GM12891 (cell line): Measurements from ENCODE around the gene CSNK2A1.

Experiments
- POLR2A ChIP-seq: IDR thresholded peaks from 2 replicates; pipeline ENCODE4 v1.6.1; 2011; ENCODE audit warnings: low read depth, low read length, control low read depth
- POU2F2 ChIP-seq: IDR thresholded peaks from 2 replicates; pipeline ENCODE4 v1.6.1; 2011; ENCODE audit warnings: low read depth, mild to moderate bottlenecking, control low read depth, low read length, moderate library complexity

DNA sequence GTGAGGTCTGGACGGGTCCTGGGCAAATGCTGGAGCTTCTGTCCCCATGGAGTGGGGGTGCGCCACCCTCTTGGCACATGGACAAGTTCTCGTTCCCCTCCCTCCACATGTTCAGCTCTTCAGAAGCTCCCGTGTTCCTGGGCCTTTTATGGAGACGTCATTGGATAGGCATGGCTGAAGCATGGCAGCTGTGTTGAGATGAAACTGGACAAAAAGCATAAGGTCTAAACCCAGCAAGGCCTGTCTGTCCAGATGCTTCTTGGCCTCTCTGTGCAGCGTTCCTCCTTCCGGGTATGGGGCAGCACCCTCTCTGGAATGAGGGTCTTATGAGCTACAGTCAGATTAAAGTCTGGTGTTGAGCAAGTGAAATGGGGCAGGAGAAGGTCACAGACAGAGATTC is 108.0 kb downstream of the CSNK2A1 start:
- TF ChIP-seq POLR2A (no peak), POU2F2 (no peak)
